Keratinocyte (primary cell): ENCODE data around the gene DHFR2. TPM values are rescaled to one million over a fixed set of nuclear protein-coding genes. Genes with fewer than 3 reads are reported as not detected.

Experiments
- DNase-seq: peaks from one replicate; pipeline ENCODE4 v3.0.0-alpha.2; 2011; ENCODE audit warnings: low read depth, missing footprints, low spot score
- FAIRE-seq: peaks from 2 replicates; lab custom pipeline; 2011; peaks lifted over from hg19 to GRCh38; lab: Jason Lieb, UNC
- H2AFZ ChIP-seq: 2 replicates; pipeline ENCODE4 v1.6.0; 2012; ENCODE audit warnings: low read length, control low read depth, inconsistent platforms; ENCODE audit not compliant: control insufficient read depth
- H3K27ac ChIP-seq: 2 replicates; pipeline ENCODE4 v1.5.1; 2011; ENCODE audit warnings: low read length; ENCODE audit not compliant: control insufficient read depth, insufficient read depth
- H3K27me3 ChIP-seq: 3 replicates; pipeline ENCODE4 v1.6.0; 2011; ENCODE audit warnings: low read length; ENCODE audit not compliant: control insufficient read depth, insufficient read depth; ENCODE audit errors: extremely low read depth
- H3K36me3 ChIP-seq, 2 experiments: 2 replicates in 1 of 2; 3 replicates in 1 of 2; pipeline ENCODE4 v1.5.1; 2011; ENCODE audit warnings: low read length in 2 of 2, mild to moderate bottlenecking in 1 of 2; ENCODE audit not compliant: control insufficient read depth in 2 of 2, insufficient read depth in 2 of 2; ENCODE audit errors: extremely low read depth in 1 of 2
- H3K4me1 ChIP-seq: 3 replicates; pipeline ENCODE4 v1.5.1; 2011; ENCODE audit warnings: low read length; ENCODE audit not compliant: control insufficient read depth, insufficient read depth; ENCODE audit errors: extremely low read depth
- H3K4me2 ChIP-seq: 3 replicates; pipeline ENCODE4 v1.6.0; 2011; ENCODE audit warnings: low read depth, low read length; ENCODE audit not compliant: control insufficient read depth, insufficient read depth; ENCODE audit errors: extremely low read depth
- H3K4me3 ChIP-seq, 3 experiments: fragments of 200-600 bp in 1 of 3; sonication (generic) in 1 of 3; 2 replicates in 2 of 3; 3 replicates in 1 of 3; pipeline ENCODE4 v1.5.1; 2011 to 2016; ENCODE audit warnings: low read length in 3 of 3, mild to moderate bottlenecking in 3 of 3, control low read depth in 2 of 3, inconsistent platforms in 1 of 3, low read depth in 1 of 3, mixed read lengths in 1 of 3, mixed run types in 1 of 3, moderate library complexity in 1 of 3; ENCODE audit not compliant: control insufficient read depth in 2 of 3, insufficient read depth in 2 of 3; ENCODE audit errors: extremely low read depth in 1 of 3
- H3K79me2 ChIP-seq: 2 replicates; pipeline ENCODE4 v1.6.0; 2012; ENCODE audit warnings: low read length; ENCODE audit not compliant: control insufficient read depth, insufficient read depth
- H3K9ac ChIP-seq: 3 replicates; pipeline ENCODE4 v1.6.0; 2011; ENCODE audit warnings: low read length; ENCODE audit not compliant: control insufficient read depth, insufficient read depth; ENCODE audit errors: extremely low read depth
- H3K9me1 ChIP-seq: 3 replicates; pipeline ENCODE4 v1.6.0; 2011; ENCODE audit warnings: low read length; ENCODE audit not compliant: control insufficient read depth, insufficient read depth; ENCODE audit errors: extremely low read depth
- H3K9me3 ChIP-seq: 2 replicates; pipeline ENCODE4 v1.5.1; 2012; ENCODE audit warnings: low read depth, low read length; ENCODE audit not compliant: control insufficient read depth
- H4K20me1 ChIP-seq: 3 replicates; pipeline ENCODE4 v1.6.0; 2011; ENCODE audit warnings: low read length; ENCODE audit not compliant: control insufficient read depth, insufficient read depth; ENCODE audit errors: extremely low read depth
- CTCF ChIP-seq, 3 experiments: IDR thresholded peaks in 1 of 3; conservative IDR thresholded peaks in 1 of 3; optimal IDR thresholded peaks in 1 of 3; 2 replicates in 2 of 3; 3 replicates in 1 of 3; pipeline versions ENCODE3 to v1.5.1; 2011; ENCODE audit warnings: low read length in 3 of 3, mild to moderate bottlenecking in 3 of 3, moderate library complexity in 2 of 3, control low read depth in 1 of 3, inconsistent platforms in 1 of 3; ENCODE audit not compliant: insufficient read depth in 2 of 3; ENCODE audit errors: extremely low read depth in 1 of 3
- EZH2 ChIP-seq: IDR thresholded peaks from one replicate; pipeline ENCODE4 v1.6.1; 2012; ENCODE audit warnings: inconsistent platforms, mild to moderate bottlenecking, low read length, moderate library complexity
- dilution Hi-C: fragments of 300-500 bp; cut with MboI; formaldehyde crosslinking; loops from one replicate; pipeline ENCODE4 v1.7.0; 2020; ENCODE audit warnings: low sequenced_read_pairs; ENCODE audit not compliant: extremely low pct_ligation_motif_present
- polyA plus RNA-seq, 5 experiments: library from polyadenylated mRNA; depleted of rRNA in 3 of 5; stranded (reverse) in 3 of 5; stranded (forward) in 1 of 5; unstranded in 1 of 5; fragments of >200 nt; gene quantifications; 1 replicate in 1 of 5; 2 replicates in 3 of 5; 3 replicates in 1 of 5; pipeline versions ENCODE4 v1.2.1 to v1.2.3, GENCODE V29; 2011 to 2012; ENCODE audit warnings: missing spikeins in 2 of 5, low read depth in 1 of 5, low replicate concordance in 1 of 5

Gene DHFR2
- polyA plus RNA-seq, 1 donor (not counting 4 experiments of a cell fraction or from before 2014, with no cell fraction given): 3.6 TPM

DNA sequence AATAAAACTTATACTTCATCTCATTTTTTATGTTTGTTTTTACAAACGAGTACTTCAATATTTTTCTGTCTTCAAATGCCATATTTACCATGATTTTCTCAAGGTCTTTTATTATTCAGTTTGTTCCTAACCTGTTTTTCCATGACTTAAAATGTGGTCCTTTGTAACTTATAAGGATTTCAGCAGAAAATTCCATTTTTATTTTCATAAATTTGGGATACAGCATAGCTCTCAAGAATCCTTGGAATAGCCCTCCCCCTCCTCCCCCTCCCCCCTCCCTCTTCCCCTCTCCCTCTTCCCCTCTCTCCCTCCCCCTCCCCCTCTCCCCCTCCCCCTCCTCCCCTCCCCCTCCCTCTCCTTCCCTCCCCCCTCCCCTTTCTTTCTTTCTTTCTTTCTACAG is 19.4 kb downstream of the DHFR2 start:
- Histone ChIP-seq H3K9me3 (no peaks in the 10 kb centered on the region), H2AFZ (no peak overlapping the region), H3K9me1 (no peaks in the 10 kb centered on the region), H3K27me3 (no peaks in the 10 kb centered on the region), H3K79me2 (no peaks in the 10 kb centered on the region), H3K36me3 (peaks cover 0 to 3% of the 10 kb centered on the region in 2 experiments), H3K4me2 (no peak overlapping the region), H3K4me3 (no peak overlapping the region), H3K9ac (no peak overlapping the region), H4K20me1 (no peaks in the 10 kb centered on the region), H3K4me1 (no peaks in the 10 kb centered on the region), H3K27ac (no peak overlapping the region)
- dilution Hi-C loops: no loop called here
- no peak for FAIRE-seq
- DNase-seq: no peak
- TF ChIP-seq EZH2: no peak
- no peak for TF ChIP-seq CTCF (optimal IDR thresholded peaks at IDR 0.05 in 1 of 3, IDR thresholded peaks at IDR 0.05 in 1 of 3, conservative IDR thresholded peaks at IDR 0.05 in 1 of 3; ENCODE audit: extremely low read depth in 1 of 3, insufficient read depth in 2 of 3, low read length in 3 of 3)

DNA sequence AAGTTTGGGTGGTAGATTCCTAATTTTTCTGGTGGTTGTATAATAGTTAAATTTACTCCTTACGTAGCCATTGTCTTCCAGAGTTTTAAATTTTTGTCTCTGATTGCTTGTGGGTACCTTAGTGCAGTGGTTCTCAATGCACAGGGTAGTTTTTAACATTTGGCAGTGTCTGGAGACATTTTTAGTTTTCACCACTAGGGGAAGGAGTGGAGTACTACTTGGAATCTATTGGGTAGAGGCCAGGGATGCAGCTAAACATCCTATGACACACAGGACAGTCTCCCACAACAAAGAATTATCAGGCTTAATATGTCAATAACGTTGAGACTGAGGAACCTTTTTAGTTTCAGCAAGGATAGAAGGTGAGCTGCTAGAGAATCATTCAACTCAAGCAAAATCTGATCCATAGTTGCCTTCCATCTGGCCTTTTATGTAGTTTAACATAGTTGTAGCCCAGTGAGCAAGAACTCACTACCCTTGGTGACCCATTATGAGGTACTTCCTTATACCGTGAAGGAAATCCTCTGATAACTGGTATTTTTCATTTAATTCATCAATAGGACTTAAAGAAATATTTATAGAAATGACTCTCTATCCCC is 25.7 kb downstream of the DHFR2 start:
- H3K27ac ChIP-seq: no peak overlapping the region
- H3K36me3 ChIP-seq: peaks cover 0 to 3% of the 10 kb centered on the region in 2 experiments
- no peaks in the 10 kb centered on the region for H3K27me3 ChIP-seq
- no peak overlapping the region for H2AFZ ChIP-seq
- no peaks in the 10 kb centered on the region for H3K9me1 ChIP-seq
- no peak overlapping the region for H3K9ac ChIP-seq
- H3K4me2 ChIP-seq: no peak overlapping the region
- peak; percentile 51 to 71 (median 62) for TF ChIP-seq CTCF (optimal IDR thresholded peaks at IDR 0.05 in 1 of 3, IDR thresholded peaks at IDR 0.05 in 1 of 3, conservative IDR thresholded peaks at IDR 0.05 in 1 of 3; ENCODE audit: extremely low read depth in 1 of 3, insufficient read depth in 2 of 3, low read length in 3 of 3)
- no peak for TF ChIP-seq EZH2
- no peaks in the 10 kb centered on the region for H3K79me2 ChIP-seq
- no peak for DNase-seq
- H3K9me3 ChIP-seq: no peaks in the 10 kb centered on the region
- peak; percentile 67 for FAIRE-seq
- dilution Hi-C loops: no loop called here
- no peaks in the 10 kb centered on the region for H3K4me1 ChIP-seq
- H3K4me3 ChIP-seq: no peak overlapping the region
- no peaks in the 10 kb centered on the region for H4K20me1 ChIP-seq
